ENCODE data around the gene THSD8. TPM values are rescaled to one million over a fixed set of nuclear protein-coding genes. Genes with fewer than 3 reads are reported as not detected.

Gene THSD8
- total and polyA plus RNA-seq, 7 experiments from 2014 or later = 0.80 to 18.9 (median 2.1) TPM; not detected in 3

- no peaks in the 10 kb centered on the region for H3K9me3 ChIP-seq (ENCODE audit: control insufficient read depth in 2 of 3, low read length in 3 of 3)
- H3K4me1 ChIP-seq (ENCODE audit: control insufficient read depth in 2 of 2, insufficient read depth in 2 of 2, low read length in 2 of 2) = peaks cover 5 to 8% of the 10 kb centered on the region in 2 donors
- H3K36me3 ChIP-seq (ENCODE audit: control insufficient read depth in 2 of 3, insufficient read depth in 3 of 3, low read length in 3 of 3) = no peaks in the 10 kb centered on the region
- ATAC-seq (no peak), DNase-seq (no peak)
- H3K27me3 ChIP-seq (ENCODE audit: control insufficient read depth in 2 of 2, insufficient read depth in 2 of 2, low read length in 2 of 2) = peaks cover 15 to 49% of the 10 kb centered on the region in 2 donors
- ChIA-PET POLR2A (no interaction called here), CTCF (no interaction called here)
- H3K27ac ChIP-seq (ENCODE audit: low read depth, low read length) = no peak overlapping the region
- Mint-ChIP-seq H3K36me3 (peaks cover 0 to 4% (median 0%) of the 10 kb centered on the region in 5 donors), H3K4me3 (peak overlapping the region; percentile 37 to 73 (median 66)), H3K27ac (peak overlapping the region in 2 of 9 donors; percentile 10 to 24), H3K4me1 (peaks cover 7 to 33% (median 23%) of the 10 kb centered on the region in 7 donors), H3K27me3 (peaks cover 74 to 82% (median 76%) of the 10 kb centered on the region in 5 donors), H3K9me3 (peaks cover 0 to 15% (median 5%) of the 10 kb centered on the region in 11 donors)
- peak overlapping the region; percentile 38 for H3K4me3 ChIP-seq (ENCODE audit: low read length)
- intact Hi-C loops (cut with micrococcal nuclease) = no loop called here
Measured at GRCh38 chr19:12833418-12833737, 31.5 kb downstream of the THSD8 start.

GRCh38 chr19:12833738-12834565, 32.1 kb downstream of the THSD8 start:
- no peak overlapping the region for H3K27ac Mint-ChIP-seq
- intact Hi-C loops (cut with micrococcal nuclease) = no loop called here
- H3K36me3 Mint-ChIP-seq = peaks cover 0 to 4% (median 0%) of the 10 kb centered on the region in 5 donors
- no peak overlapping the region for H3K27ac ChIP-seq (ENCODE audit: low read depth, low read length)
- ChIA-PET CTCF (interaction anchor here (0.6 kb wide), 1 partner anchor 39 kb away, joined by 3 read pairs; no protein-coding TSS in a partner anchor), POLR2A (no interaction called here)
- ATAC-seq = peak; percentile 34
- H3K9me3 Mint-ChIP-seq = peaks cover 0 to 15% (median 5%) of the 10 kb centered on the region in 11 donors
- DNase-seq = no peak
- H3K4me1 Mint-ChIP-seq = peaks cover 7 to 35% (median 25%) of the 10 kb centered on the region in 7 donors
- no peaks in the 10 kb centered on the region for H3K9me3 ChIP-seq (ENCODE audit: control insufficient read depth in 2 of 3, low read length in 3 of 3)
- no peak overlapping the region for H3K4me3 ChIP-seq (ENCODE audit: low read length)
- H3K27me3 ChIP-seq (ENCODE audit: control insufficient read depth in 2 of 2, insufficient read depth in 2 of 2, low read length in 2 of 2) = peaks cover 15 to 49% of the 10 kb centered on the region in 2 donors
- peak overlapping the region in 9 of 10 donors; percentile 44 to 78 (median 61) for H3K4me3 Mint-ChIP-seq
- H3K36me3 ChIP-seq (ENCODE audit: control insufficient read depth in 2 of 3, insufficient read depth in 3 of 3, low read length in 3 of 3) = no peaks in the 10 kb centered on the region
- H3K4me1 ChIP-seq (ENCODE audit: control insufficient read depth in 2 of 2, insufficient read depth in 2 of 2, low read length in 2 of 2) = peaks cover 8% of the 10 kb centered on the region in 2 donors
- H3K27me3 Mint-ChIP-seq = peaks cover 72 to 78% (median 73%) of the 10 kb centered on the region in 5 donors

GRCh38 chr19:12834566-12834943, 32.7 kb downstream of the THSD8 start, which contains the start of gene RTBDN:
TSS of gene RTBDN (minus strand) at chr19:12834579. CDS start at chr19:12829979, 4,600 bp downstream.
- Mint-ChIP-seq H3K27ac (peak within 1 kb of the TSS in 1 of 9 donors; percentile 10), H3K4me1 (peaks cover 7 to 41% (median 31%) of the 10 kb centered on the region in 7 donors), H3K4me3 (peak within 1 kb of the TSS; percentile 60 to 78 (median 68)), H3K27me3 (peaks cover 74 to 78% (median 74%) of the 10 kb centered on the region in 5 donors), H3K9me3 (peaks cover 0 to 15% (median 5%) of the 10 kb centered on the region in 11 donors), H3K36me3 (peaks cover 0 to 4% (median 0%) of the 10 kb centered on the region in 5 donors)
- H3K4me3 ChIP-seq (ENCODE audit: low read length) = peak within 1 kb of the TSS; percentile 38
- peaks cover 21 to 44% of the 10 kb centered on the region in 2 donors for H3K27me3 ChIP-seq (ENCODE audit: control insufficient read depth in 2 of 2, insufficient read depth in 2 of 2, low read length in 2 of 2)
- ATAC-seq (no peak), DNase-seq (no peak)
- CTCF ChIA-PET = interaction anchor here (0.6 kb wide), 1 partner anchor 38 kb away, joined by 3 read pairs; no protein-coding TSS in a partner anchor
- intact Hi-C loops (cut with micrococcal nuclease) = no loop called here
- H3K36me3 ChIP-seq (ENCODE audit: control insufficient read depth in 2 of 3, insufficient read depth in 3 of 3, low read length in 3 of 3) = no peaks in the 10 kb centered on the region
- H3K9me3 ChIP-seq (ENCODE audit: control insufficient read depth in 2 of 3, low read length in 3 of 3) = no peaks in the 10 kb centered on the region
- H3K4me1 ChIP-seq (ENCODE audit: control insufficient read depth in 2 of 2, insufficient read depth in 2 of 2, low read length in 2 of 2) = peaks cover 8 to 10% of the 10 kb centered on the region in 2 donors
- H3K27ac ChIP-seq (ENCODE audit: low read depth, low read length) = no peak within 1 kb of the TSS
- POLR2A ChIA-PET = no interaction called here

GRCh38 chr19:12834976-12835757, 33.3 kb downstream of the THSD8 start:
- peaks cover 8 to 10% of the 10 kb centered on the region in 2 donors for H3K4me1 ChIP-seq (ENCODE audit: control insufficient read depth in 2 of 2, insufficient read depth in 2 of 2, low read length in 2 of 2)
- peak in 1 of 9 donors; percentile 41 for DNase-seq
- H3K4me3 ChIP-seq (ENCODE audit: low read length) = no peak overlapping the region

GRCh38 chr19:12836529-12836863, 34.6 kb downstream of the THSD8 start:
- Mint-ChIP-seq H3K9me3 (peaks cover 0 to 10% (median 5%) of the 10 kb centered on the region in 11 donors), H3K4me3 (peak overlapping the region in 1 of 10 donors; percentile 23), H3K4me1 (peaks cover 7 to 59% (median 41%) of the 10 kb centered on the region in 7 donors), H3K27ac (peak overlapping the region in 2 of 9 donors; percentile 51 to 71), H3K36me3 (peaks cover 0 to 4% (median 0%) of the 10 kb centered on the region in 5 donors), H3K27me3 (peaks cover 72 to 78% (median 75%) of the 10 kb centered on the region in 5 donors)
- H3K4me1 ChIP-seq (ENCODE audit: control insufficient read depth in 2 of 2, insufficient read depth in 2 of 2, low read length in 2 of 2) = peaks cover 14 to 15% of the 10 kb centered on the region in 2 donors
- intact Hi-C loops (cut with micrococcal nuclease) = loop anchor here (2.0 to 5.0 kb wide), 2 partner anchors 34 to 62 kb away; partner anchors contain the start of genes HOOK2 (in 1 of the 2), PRDX2 (in 1 of the 2) and THSD8 (in 1 of the 2)
- no peaks in the 10 kb centered on the region for H3K9me3 ChIP-seq (ENCODE audit: control insufficient read depth in 2 of 3, low read length in 3 of 3)
- DNase-seq = no peak
- H3K27ac ChIP-seq (ENCODE audit: low read depth, low read length) = no peak overlapping the region
- ATAC-seq = no peak
- H3K4me3 ChIP-seq (ENCODE audit: low read length) = no peak overlapping the region
- ChIA-PET POLR2A (interaction anchor here (1.2 kb wide), 1 partner anchor 28 kb away, joined by 4 read pairs; no protein-coding TSS in a partner anchor), CTCF (interaction anchor here (1.6 kb wide), 1 partner anchor 11 kb away, joined by 5 read pairs; no protein-coding TSS in a partner anchor)
- no peaks in the 10 kb centered on the region for H3K36me3 ChIP-seq (ENCODE audit: control insufficient read depth in 2 of 3, insufficient read depth in 3 of 3, low read length in 3 of 3)
- H3K27me3 ChIP-seq (ENCODE audit: control insufficient read depth in 2 of 2, insufficient read depth in 2 of 2, low read length in 2 of 2) = peaks cover 22 to 45% of the 10 kb centered on the region in 2 donors

More at GRCh38 chr19:12834976-12835757, 33.3 kb downstream of the THSD8 start:
- ATAC-seq = peak; percentile 26
- ChIA-PET POLR2A (interaction anchor here (0.8 kb wide), 1 partner anchor 12 kb away, joined by 3 read pairs; no protein-coding TSS in a partner anchor), CTCF (interaction anchor here (0.7 kb wide), 1 partner anchor 222 kb away, joined by 4 read pairs; no protein-coding TSS in a partner anchor)
- H3K27me3 Mint-ChIP-seq = peaks cover 73 to 76% (median 74%) of the 10 kb centered on the region in 5 donors
- Histone ChIP-seq H3K27me3 (ENCODE audit: control insufficient read depth in 2 of 2, insufficient read depth in 2 of 2, low read length in 2 of 2) (peaks cover 28 to 42% of the 10 kb centered on the region in 2 donors), H3K9me3 (ENCODE audit: control insufficient read depth in 2 of 3, low read length in 3 of 3) (no peaks in the 10 kb centered on the region), H3K27ac (ENCODE audit: low read depth, low read length) (no peak overlapping the region), H3K36me3 (ENCODE audit: control insufficient read depth in 2 of 3, insufficient read depth in 3 of 3, low read length in 3 of 3) (no peaks in the 10 kb centered on the region)
- H3K4me1 Mint-ChIP-seq = peaks cover 7 to 46% (median 31%) of the 10 kb centered on the region in 7 donors
- H3K9me3 Mint-ChIP-seq = peaks cover 0 to 15% (median 5%) of the 10 kb centered on the region in 11 donors
- peaks cover 0 to 4% (median 0%) of the 10 kb centered on the region in 5 donors for H3K36me3 Mint-ChIP-seq
- H3K4me3 Mint-ChIP-seq = peak overlapping the region in 6 of 10 donors; percentile 50 to 73 (median 63)
- no peak overlapping the region for H3K27ac Mint-ChIP-seq
- intact Hi-C loops (cut with micrococcal nuclease) = loop anchor here in 1 of 2 donors (5.0 kb wide), 1 partner anchor 33 kb away; the partner anchor contains the start of genes PRDX2 and THSD8

All from naive thymus-derived CD4-positive, alpha-beta T cell (primary cell).